Tibial nerve (tissue), 4 donors: Measurements from ENCODE around the gene GOLGA2. TPM values are rescaled to one million over a fixed set of nuclear protein-coding genes. Genes with fewer than 3 reads are reported as not detected.

Experiments
- DNase-seq, 2 donors: peaks; one replicate each; pipeline ENCODE4 v3.0.0-alpha.2; 2019; ENCODE audit warnings: low spot score in 2 of 2
- H3K27ac ChIP-seq, 4 donors: fragments of 200-600 bp; sonication (generic) in 3 of 4; one replicate each; pipeline ENCODE4 v1.5.1; 2017 to 2019; ENCODE audit warnings: mild to moderate bottlenecking in 1 of 4
- H3K27me3 ChIP-seq, 2 donors: fragments of 200-600 bp; sonication (generic) in 1 of 2; one replicate each; pipeline versions ENCODE4 v1.5.1 to v1.6.0; 2017 to 2019
- H3K36me3 ChIP-seq, 3 donors: fragments of 200-600 bp; sonication (generic); one replicate each; pipeline ENCODE4 v1.5.1; 2018 to 2019
- H3K4me1 ChIP-seq, 4 donors: fragments of 200-600 bp; sonication (generic) in 3 of 4; one replicate each; pipeline ENCODE4 v1.5.1; 2017 to 2019
- H3K4me3 ChIP-seq, 4 donors: fragments of 200-600 bp; sonication (generic) in 3 of 4; one replicate each; pipeline ENCODE4 v1.5.1; 2017 to 2019; ENCODE audit warnings: mild to moderate bottlenecking in 1 of 4, moderate library complexity in 1 of 4
- H3K9me3 ChIP-seq, 4 donors: fragments of 200-600 bp; sonication (generic) in 3 of 4; one replicate each; pipeline ENCODE4 v1.5.1; 2017 to 2019
- EP300 ChIP-seq, 2 donors: sonication (generic); formaldehyde crosslinking; IDR thresholded peaks; one replicate each; pipeline ENCODE4 v1.6.1; 2017; ENCODE audit warnings: antibody characterized with exemption in 2 of 2, mild to moderate bottlenecking in 1 of 2
- POLR2A ChIP-seq, 2 donors: fragments of 450-650 bp; IDR thresholded peaks; one replicate each; pipeline ENCODE4 v1.6.1; 2017; ENCODE audit warnings: antibody characterized with exemption in 2 of 2, mild to moderate bottlenecking in 2 of 2, moderate library complexity in 2 of 2
- WGBS, 2 donors: methylation state at CpG; one replicate each; pipeline ENCODE4 v1.1.5; 2018; 5-methylcytosine and 5-hydroxymethylcytosine counted together
- total RNA-seq, 4 donors: library from RNA; depleted of rRNA; stranded (reverse); fragments of >200 nt; gene quantifications; one replicate each; pipeline ENCODE4 v1.1.0, GENCODE V29; 2016
- TF ChIP-seq, protein P1 (sequence below), 5 experiments: fragments of 200-600 bp in 3 of 5; fragments of 450-650 bp in 2 of 5; sonication (generic) in 3 of 5; IDR thresholded peaks; one replicate each; pipeline ENCODE4 v1.5.1; 2016 to 2019; ENCODE audit warnings: antibody characterized with exemption in 5 of 5, mild to moderate bottlenecking in 3 of 5, moderate library complexity in 2 of 5

Gene GOLGA2
- total RNA-seq, 4 donors from 2014 or later: 67.4 to 103 (median 91.9) TPM

DNA sequence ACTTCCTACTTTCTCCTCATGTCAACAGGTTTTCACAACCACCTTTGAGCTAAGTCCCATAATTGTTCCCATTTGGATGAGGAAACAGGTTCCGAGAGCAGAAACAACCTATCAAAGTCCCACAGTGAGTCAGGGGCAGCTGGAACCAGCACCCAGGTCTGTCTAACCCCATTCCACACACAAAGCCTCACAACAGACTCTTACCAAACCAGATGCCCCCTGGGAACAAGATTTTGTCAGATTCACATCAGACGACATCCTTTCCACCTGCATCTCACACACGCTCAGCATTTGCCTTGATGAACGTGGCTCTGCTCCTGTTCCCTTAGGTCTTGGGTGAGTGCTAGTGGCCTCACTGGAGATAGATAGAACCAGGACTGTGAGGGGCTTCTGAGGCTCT is 17.3 kb upstream of the GOLGA2 start:
- no peak for DNase-seq
- Histone ChIP-seq H3K27ac (no peak overlapping the region), H3K4me1 (no peaks in the 10 kb centered on the region), H3K9me3 (no peaks in the 10 kb centered on the region), H3K36me3 (peaks cover 2 to 34% (median 4%) of the 10 kb centered on the region in 3 donors), H3K4me3 (no peak overlapping the region), H3K27me3 (no peaks in the 10 kb centered on the region)
- TF ChIP-seq POLR2A (IDR thresholded peaks at IDR 0.05) (no peak), EP300 (IDR thresholded peaks at IDR 0.05) (no peak)
- TF ChIP-seq, protein P1, sequence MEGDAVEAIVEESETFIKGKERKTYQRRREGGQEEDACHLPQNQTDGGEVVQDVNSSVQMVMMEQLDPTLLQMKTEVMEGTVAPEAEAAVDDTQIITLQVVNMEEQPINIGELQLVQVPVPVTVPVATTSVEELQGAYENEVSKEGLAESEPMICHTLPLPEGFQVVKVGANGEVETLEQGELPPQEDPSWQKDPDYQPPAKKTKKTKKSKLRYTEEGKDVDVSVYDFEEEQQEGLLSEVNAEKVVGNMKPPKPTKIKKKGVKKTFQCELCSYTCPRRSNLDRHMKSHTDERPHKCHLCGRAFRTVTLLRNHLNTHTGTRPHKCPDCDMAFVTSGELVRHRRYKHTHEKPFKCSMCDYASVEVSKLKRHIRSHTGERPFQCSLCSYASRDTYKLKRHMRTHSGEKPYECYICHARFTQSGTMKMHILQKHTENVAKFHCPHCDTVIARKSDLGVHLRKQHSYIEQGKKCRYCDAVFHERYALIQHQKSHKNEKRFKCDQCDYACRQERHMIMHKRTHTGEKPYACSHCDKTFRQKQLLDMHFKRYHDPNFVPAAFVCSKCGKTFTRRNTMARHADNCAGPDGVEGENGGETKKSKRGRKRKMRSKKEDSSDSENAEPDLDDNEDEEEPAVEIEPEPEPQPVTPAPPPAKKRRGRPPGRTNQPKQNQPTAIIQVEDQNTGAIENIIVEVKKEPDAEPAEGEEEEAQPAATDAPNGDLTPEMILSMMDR (IDR thresholded peaks at IDR 0.05): no peak
- WGBS, 2 donors: 79 to 85% methylated on average over 4 of the region's 4 CpGs

DNA sequence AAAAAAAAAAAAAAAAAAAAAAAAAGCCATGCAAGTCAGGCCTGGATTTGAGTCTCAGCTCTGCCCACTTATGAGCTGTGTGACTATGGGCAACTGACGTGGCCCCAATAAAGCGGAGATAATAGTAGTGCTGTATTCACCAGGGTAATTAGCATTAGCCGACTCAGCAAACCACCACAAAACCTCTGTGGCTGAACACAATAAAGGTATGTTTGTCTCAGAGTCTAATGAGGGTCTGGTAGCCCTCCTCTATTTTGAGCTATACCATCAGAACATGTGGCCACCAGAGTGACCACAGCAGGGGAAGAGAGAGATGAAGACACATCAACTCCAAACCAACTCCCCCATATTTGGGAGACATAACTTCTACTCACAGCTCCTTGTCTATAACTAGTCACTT is 16.2 kb upstream of the GOLGA2 start:
- TF ChIP-seq POLR2A (IDR thresholded peaks at IDR 0.05) (no peak), EP300 (IDR thresholded peaks at IDR 0.05) (no peak)
- TF ChIP-seq, protein P1 (IDR thresholded peaks at IDR 0.05): no peak
- WGBS, 2 donors: 74 to 81% methylated on average over 3 of the region's 3 CpGs
- H3K27me3 ChIP-seq: no peaks in the 10 kb centered on the region

DNA sequence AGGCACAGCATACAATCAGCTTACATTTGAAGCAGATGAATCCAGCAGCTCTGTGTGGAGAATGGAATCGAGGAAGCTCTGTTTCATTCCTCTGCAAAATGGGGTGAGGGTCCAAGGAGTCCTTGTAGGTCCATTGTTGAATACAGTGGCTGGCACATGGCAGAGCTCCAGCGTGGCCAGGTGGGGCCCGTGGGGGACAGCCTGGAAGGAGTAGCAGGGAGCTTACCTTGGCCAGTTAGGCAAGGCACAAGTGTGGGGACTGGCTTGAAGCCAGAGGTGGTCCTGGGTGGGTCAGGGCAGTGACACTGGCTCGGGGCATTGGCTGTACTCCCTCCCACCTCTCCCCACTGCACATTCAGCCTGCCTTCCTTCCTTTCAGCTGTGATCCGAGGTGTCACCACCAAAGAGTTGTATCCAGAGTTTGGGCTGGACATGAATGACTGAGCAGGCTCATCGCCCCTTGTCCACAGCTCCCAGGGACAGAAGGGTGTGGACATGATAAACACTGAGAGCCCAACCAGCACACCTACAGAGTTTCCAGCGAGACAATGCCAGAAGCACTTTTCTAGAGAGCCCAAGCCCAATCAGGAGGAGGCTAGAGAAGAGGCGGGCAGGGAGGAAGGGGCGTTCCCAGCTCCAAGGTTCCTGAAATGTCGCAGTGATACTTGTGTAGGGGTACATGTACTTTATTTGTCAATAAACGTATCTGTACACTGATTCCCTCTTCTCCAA is 12.6 kb upstream of the GOLGA2 start:
- TF ChIP-seq, protein P1 (IDR thresholded peaks at IDR 0.05): no peak
- no peak for TF ChIP-seq EP300 (IDR thresholded peaks at IDR 0.05)
- no peak for TF ChIP-seq POLR2A (IDR thresholded peaks at IDR 0.05)
- H3K27me3 ChIP-seq: no peaks in the 10 kb centered on the region
- WGBS, 2 donors: 81 to 89% methylated on average over 11 of the region's 11 CpGs
- no peak for DNase-seq
- no peak overlapping the region for H3K4me3 ChIP-seq
- peaks cover 2 to 68% (median 9%) of the 10 kb centered on the region in 3 donors for H3K36me3 ChIP-seq
- H3K9me3 ChIP-seq: no peaks in the 10 kb centered on the region
- H3K27ac ChIP-seq: no peak overlapping the region
- no peaks in the 10 kb centered on the region for H3K4me1 ChIP-seq

More for the DNA sequence above, 16.2 kb upstream of the GOLGA2 start:
- Histone ChIP-seq H3K36me3 (peaks cover 2 to 45% (median 4%) of the 10 kb centered on the region in 3 donors), H3K9me3 (no peaks in the 10 kb centered on the region), H3K4me3 (no peak overlapping the region), H3K27ac (no peak overlapping the region), H3K4me1 (no peaks in the 10 kb centered on the region)
- no peak for DNase-seq

DNA sequence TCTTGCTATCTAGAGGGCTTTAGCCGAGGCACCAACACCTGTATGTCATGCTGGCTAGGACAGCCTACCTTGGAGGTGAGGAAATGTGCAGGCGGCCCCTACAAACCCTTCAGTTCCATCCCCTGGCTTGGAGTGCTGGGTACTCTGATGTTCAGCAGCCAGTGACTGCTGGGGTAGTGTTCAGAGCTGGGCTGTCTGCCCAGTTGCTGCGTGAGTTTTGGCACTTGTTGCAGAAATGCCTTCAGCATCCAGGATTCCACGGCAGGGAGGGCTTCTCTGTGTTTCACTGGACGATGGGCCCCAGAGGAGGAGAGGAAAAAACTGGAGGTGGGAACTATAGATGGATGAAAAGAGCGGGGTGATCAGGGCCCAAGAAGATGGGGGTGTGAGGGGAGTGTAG is 10.6 kb upstream of the GOLGA2 start:
- Histone ChIP-seq H3K27me3 (no peaks in the 10 kb centered on the region), H3K27ac (no peak overlapping the region), H3K4me1 (no peaks in the 10 kb centered on the region), H3K9me3 (no peaks in the 10 kb centered on the region), H3K36me3 (peaks cover 2 to 61% (median 9%) of the 10 kb centered on the region in 3 donors), H3K4me3 (no peak overlapping the region)
- no peak for TF ChIP-seq POLR2A (IDR thresholded peaks at IDR 0.05)
- 33 to 49% methylated on average over 6 of the region's 6 CpGs for WGBS, 2 donors
- DNase-seq: no peak

DNA sequence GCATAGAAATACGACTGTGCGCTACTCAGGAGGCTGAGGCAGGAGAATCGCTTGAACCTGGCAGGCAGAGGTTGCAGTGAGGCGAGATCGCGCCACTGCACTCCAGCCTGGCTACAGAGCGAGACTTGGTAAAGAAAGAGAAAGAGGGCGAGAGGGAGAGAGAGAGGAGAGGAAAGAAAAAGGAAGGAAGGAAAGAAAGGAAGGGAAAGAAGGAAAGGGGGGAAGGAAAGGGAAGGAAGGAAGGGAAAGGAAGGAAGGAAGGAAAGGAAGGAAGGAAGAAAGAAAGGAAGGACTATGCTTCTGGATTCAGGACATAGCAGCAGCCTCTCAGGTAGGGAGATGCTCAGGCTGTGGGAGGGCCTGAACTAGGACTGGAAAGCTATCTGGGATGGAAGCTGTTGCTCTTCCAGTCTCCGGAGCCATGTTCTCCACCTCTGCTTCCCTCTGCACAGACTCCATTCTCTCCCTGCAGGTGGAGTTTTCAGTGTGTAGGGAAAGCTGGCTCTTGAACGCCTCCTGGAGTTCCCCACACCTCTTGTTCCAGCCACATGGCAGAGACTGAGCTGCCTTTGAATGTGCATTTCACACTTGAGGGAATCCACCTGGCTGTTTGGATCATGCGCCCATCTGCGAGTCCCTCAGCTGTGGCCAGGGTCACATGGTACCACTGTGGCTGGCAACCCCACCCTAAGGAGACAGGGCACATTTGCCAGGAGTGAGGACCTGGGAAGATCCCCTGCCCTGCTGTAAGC is 9.4 kb upstream of the GOLGA2 start:
- whole genome bisulfite sequencing, 2 donors: 93% methylated on average over 12 of the region's 12 CpGs
- TF ChIP-seq EP300 (IDR thresholded peaks at IDR 0.05) (no peak), POLR2A (IDR thresholded peaks at IDR 0.05) (no peak)
- TF ChIP-seq, protein P1 (IDR thresholded peaks at IDR 0.05): no peak

More for the DNA sequence above, 9.4 kb upstream of the GOLGA2 start:
- no peak for DNase-seq
- Histone ChIP-seq H3K4me3 (no peak overlapping the region), H3K4me1 (no peaks in the 10 kb centered on the region), H3K9me3 (no peaks in the 10 kb centered on the region), H3K27ac (no peak overlapping the region), H3K36me3 (peaks cover 2 to 59% (median 9%) of the 10 kb centered on the region in 3 donors), H3K27me3 (no peaks in the 10 kb centered on the region)
